Activated CD4-positive, alpha-beta T cell treated with anti-CD3 and anti-CD28 coated beads, Interleukin-2, amount 50 U/mL, for 48 hours (primary cell): Measurements from ENCODE around the gene GHRH.

ENCODE experiments used
- DNase-seq, 2 experiments: peaks; one replicate each; pipeline ENCODE4 v3.0.0-alpha.2; 2020

Gene GHRH

DNA sequence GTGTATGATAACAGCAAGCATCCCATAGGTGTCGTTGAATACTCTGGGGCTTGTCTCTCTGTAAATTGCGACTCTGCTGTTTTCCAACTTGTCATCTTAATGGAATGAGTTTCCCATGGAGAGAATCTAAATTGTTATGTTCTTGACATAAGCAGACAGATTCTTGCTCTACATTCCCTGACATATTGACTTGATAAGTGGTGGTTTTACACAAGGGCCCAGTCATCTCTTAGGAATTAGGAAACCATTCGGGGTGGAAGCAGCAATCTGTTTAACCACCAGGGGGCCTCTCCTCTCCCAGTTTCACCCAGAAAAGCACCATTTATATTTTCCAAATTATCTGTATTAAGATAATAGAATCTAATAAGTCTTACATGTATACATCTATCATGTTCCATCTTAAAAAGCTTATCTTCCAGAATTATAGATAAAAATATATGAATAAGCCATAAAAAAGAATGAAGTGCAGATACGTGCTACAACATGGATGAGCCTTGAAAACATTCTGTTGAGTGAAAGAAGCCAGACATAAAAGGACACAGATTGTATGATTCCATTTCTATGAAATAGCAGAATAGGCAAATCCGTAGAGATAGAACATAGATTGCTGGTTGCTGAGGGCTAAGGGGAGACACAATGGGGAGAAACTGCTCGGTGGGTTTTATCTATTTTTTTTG lies 59.2 kb downstream of the GHRH start:
- peak in 1 of 2 experiments; percentile 24 for DNase-seq

DNA sequence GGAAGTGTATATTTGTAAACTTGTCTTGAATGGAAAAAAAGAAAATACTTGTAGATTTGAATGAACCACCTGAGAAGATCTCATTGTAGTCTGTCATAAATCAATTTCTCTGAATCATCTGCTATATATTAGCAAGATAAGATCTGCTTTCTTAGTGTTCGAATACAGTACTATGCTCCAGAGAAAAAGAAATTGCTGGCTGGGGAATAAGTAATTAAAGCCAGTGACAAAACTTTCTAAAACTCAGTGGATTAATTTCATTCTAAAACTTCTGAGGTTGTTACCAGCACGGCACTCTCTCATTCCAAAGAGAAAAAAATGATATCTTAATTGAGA lies 59.8 kb downstream of the GHRH start:
- DNase-seq: no peak
